GM23338 (cell line): ENCODE measurements around the gene KCNMA1.

Experiments used
- EZH2 ChIP-seq: fragments of 200-600 bp; sonication (generic); IDR thresholded peaks from one replicate; pipeline ENCODE4 v1.8.0; 2017; ENCODE audit warnings: antibody characterized with exemption, mild to moderate bottlenecking, low read depth; ENCODE audit not compliant: unreplicated experiment
- JUNB ChIP-seq: IDR thresholded peaks from one replicate; pipeline ENCODE4 v1.6.1; 2016; ENCODE audit warnings: antibody characterized with exemption; ENCODE audit not compliant: unreplicated experiment
- POLR2AphosphoS5 ChIP-seq: IDR thresholded peaks from 2 replicates; pipeline ENCODE4 v1.6.1; 2016; ENCODE audit warnings: antibody characterized with exemption, low read depth
- TF ChIP-seq, protein P1 (sequence below), 2 experiments: fragments of 200-600 bp in 1 of 2; sonication (generic) in 1 of 2; conservative IDR thresholded peaks; 2 replicates each; pipeline versions ENCODE4 v1.5.1 to v1.6.1; 2016 to 2017; ENCODE audit warnings: antibody characterized with exemption in 2 of 2, low read depth in 2 of 2, mild to moderate bottlenecking in 2 of 2, moderate library complexity in 1 of 2
- TF ChIP-seq, protein P2 (sequence below): IDR thresholded peaks from one replicate; pipeline ENCODE4 v1.6.1; 2018; ENCODE audit warnings: antibody characterized with exemption; ENCODE audit not compliant: unreplicated experiment

DNA sequence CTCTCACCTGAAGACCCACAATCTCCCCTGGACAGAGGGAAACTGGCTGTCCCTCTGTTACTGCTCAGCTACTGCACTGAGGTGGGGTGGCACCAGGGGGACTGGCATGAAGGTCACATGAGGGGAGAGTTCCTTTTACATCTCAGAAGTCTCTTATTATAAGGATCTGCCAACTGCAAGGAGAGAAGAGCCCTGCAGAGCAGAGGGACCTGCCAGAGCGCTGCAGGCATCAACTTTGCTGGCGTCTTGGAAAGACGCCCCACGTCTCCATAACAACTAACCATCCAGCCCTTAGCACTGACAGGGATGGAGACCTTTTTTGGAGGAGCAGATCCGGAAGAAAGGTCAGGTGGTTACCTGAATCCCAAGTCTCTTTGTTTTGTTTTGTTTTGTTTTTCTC is 218.6 kb downstream of the KCNMA1 start:
- TF ChIP-seq, protein P1, sequence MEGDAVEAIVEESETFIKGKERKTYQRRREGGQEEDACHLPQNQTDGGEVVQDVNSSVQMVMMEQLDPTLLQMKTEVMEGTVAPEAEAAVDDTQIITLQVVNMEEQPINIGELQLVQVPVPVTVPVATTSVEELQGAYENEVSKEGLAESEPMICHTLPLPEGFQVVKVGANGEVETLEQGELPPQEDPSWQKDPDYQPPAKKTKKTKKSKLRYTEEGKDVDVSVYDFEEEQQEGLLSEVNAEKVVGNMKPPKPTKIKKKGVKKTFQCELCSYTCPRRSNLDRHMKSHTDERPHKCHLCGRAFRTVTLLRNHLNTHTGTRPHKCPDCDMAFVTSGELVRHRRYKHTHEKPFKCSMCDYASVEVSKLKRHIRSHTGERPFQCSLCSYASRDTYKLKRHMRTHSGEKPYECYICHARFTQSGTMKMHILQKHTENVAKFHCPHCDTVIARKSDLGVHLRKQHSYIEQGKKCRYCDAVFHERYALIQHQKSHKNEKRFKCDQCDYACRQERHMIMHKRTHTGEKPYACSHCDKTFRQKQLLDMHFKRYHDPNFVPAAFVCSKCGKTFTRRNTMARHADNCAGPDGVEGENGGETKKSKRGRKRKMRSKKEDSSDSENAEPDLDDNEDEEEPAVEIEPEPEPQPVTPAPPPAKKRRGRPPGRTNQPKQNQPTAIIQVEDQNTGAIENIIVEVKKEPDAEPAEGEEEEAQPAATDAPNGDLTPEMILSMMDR (conservative IDR thresholded peaks at IDR 0.05; ENCODE audit: low read depth in 2 of 2): no peak
- TF ChIP-seq EZH2 (no peak), POLR2AphosphoS5 (no peak), JUNB (no peak)
- TF ChIP-seq, protein P2, sequence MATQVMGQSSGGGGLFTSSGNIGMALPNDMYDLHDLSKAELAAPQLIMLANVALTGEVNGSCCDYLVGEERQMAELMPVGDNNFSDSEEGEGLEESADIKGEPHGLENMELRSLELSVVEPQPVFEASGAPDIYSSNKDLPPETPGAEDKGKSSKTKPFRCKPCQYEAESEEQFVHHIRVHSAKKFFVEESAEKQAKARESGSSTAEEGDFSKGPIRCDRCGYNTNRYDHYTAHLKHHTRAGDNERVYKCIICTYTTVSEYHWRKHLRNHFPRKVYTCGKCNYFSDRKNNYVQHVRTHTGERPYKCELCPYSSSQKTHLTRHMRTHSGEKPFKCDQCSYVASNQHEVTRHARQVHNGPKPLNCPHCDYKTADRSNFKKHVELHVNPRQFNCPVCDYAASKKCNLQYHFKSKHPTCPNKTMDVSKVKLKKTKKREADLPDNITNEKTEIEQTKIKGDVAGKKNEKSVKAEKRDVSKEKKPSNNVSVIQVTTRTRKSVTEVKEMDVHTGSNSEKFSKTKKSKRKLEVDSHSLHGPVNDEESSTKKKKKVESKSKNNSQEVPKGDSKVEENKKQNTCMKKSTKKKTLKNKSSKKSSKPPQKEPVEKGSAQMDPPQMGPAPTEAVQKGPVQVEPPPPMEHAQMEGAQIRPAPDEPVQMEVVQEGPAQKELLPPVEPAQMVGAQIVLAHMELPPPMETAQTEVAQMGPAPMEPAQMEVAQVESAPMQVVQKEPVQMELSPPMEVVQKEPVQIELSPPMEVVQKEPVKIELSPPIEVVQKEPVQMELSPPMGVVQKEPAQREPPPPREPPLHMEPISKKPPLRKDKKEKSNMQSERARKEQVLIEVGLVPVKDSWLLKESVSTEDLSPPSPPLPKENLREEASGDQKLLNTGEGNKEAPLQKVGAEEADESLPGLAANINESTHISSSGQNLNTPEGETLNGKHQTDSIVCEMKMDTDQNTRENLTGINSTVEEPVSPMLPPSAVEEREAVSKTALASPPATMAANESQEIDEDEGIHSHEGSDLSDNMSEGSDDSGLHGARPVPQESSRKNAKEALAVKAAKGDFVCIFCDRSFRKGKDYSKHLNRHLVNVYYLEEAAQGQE: no peak
